ENCODE measurements around the gene GRIK1.

- TF ChIP-seq EZH2phosphoT487 (IDR thresholded peaks at IDR 0.05; ENCODE audit: insufficient read depth, low read depth) (no peak), EZH2 (IDR thresholded peaks at IDR 0.05; ENCODE audit: insufficient read depth, poor library complexity, severe bottlenecking) (no peak)
Observed at GRCh38 chr21:29675451-29675850, 264.3 kb downstream of the GRIK1 start.
